Mesenchymal stem cell (in vitro differentiated cells and primary cell): Measurements from ENCODE around the gene WSCD2.

Source experiments
- DNase-seq: peaks from one replicate; pipeline ENCODE4 v3.0.0-alpha.2; 2013
- H2AFZ ChIP-seq: one replicate; pipeline ENCODE4 v1.6.1; 2013; ENCODE audit warnings: low read depth, mild to moderate bottlenecking, control low read depth, inconsistent platforms, low read length, moderate library complexity
- H2AK5ac ChIP-seq: 2 replicates; pipeline ENCODE4 v1.6.1; 2013; ENCODE audit warnings: low read length, moderate library complexity, mild to moderate bottlenecking, inconsistent platforms; ENCODE audit not compliant: severe bottlenecking
- H2BK120ac ChIP-seq: one replicate; pipeline ENCODE4 v1.6.1; 2013; ENCODE audit warnings: low read depth, mild to moderate bottlenecking, inconsistent platforms, low read length, moderate library complexity
- H2BK12ac ChIP-seq, 2 experiments: one replicate each; pipeline ENCODE4 v1.6.1; 2013; ENCODE audit warnings: inconsistent platforms in 2 of 2, low read length in 2 of 2, mild to moderate bottlenecking in 2 of 2, moderate library complexity in 2 of 2, control low read depth in 1 of 2
- H2BK15ac ChIP-seq: one replicate; pipeline ENCODE4 v1.6.1; 2013; ENCODE audit warnings: mild to moderate bottlenecking, low read depth, inconsistent platforms; ENCODE audit not compliant: poor library complexity, severe bottlenecking
- H2BK5ac ChIP-seq: 2 replicates; pipeline ENCODE4 v1.6.1; 2013; ENCODE audit warnings: low read depth, mild to moderate bottlenecking, low read length, control low read depth, inconsistent platforms; ENCODE audit not compliant: poor library complexity, severe bottlenecking
- H3K14ac ChIP-seq, 2 experiments: one replicate each; pipeline ENCODE4 v1.6.1; 2013; ENCODE audit warnings: inconsistent platforms in 2 of 2, low read length in 2 of 2, control low read depth in 1 of 2, mild to moderate bottlenecking in 1 of 2, moderate library complexity in 1 of 2
- H3K18ac ChIP-seq, 2 experiments: one replicate each; pipeline ENCODE4 v1.6.1; 2013; ENCODE audit warnings: inconsistent platforms in 2 of 2, low read length in 2 of 2, control low read depth in 1 of 2, low read depth in 1 of 2, mild to moderate bottlenecking in 1 of 2
- H3K23ac ChIP-seq, 2 experiments: one replicate each; pipeline ENCODE4 v1.6.1; 2013; ENCODE audit warnings: inconsistent platforms in 2 of 2, low read length in 2 of 2, mild to moderate bottlenecking in 2 of 2, moderate library complexity in 2 of 2, control low read depth in 1 of 2
- H3K27ac ChIP-seq: 2 replicates; pipeline ENCODE4 v1.5.1; 2013; ENCODE audit warnings: mild to moderate bottlenecking, moderate library complexity, low read length, control low read depth, inconsistent platforms; ENCODE audit not compliant: poor library complexity, severe bottlenecking
- H3K27me3 ChIP-seq, 2 experiments: 2 replicates each; pipeline versions ENCODE4 v1.6.1 to v1.7.0; 2013; ENCODE audit warnings: low read length in 2 of 2, mild to moderate bottlenecking in 2 of 2, moderate library complexity in 2 of 2, control low read depth in 1 of 2, inconsistent platforms in 1 of 2; ENCODE audit not compliant: control insufficient read depth in 1 of 2, insufficient read depth in 1 of 2
- H3K36me3 ChIP-seq, 2 experiments: 2 replicates each; pipeline versions ENCODE4 v1.6.1 to v1.7.0; 2013; ENCODE audit warnings: low read length in 2 of 2, control low read depth in 1 of 2, inconsistent platforms in 1 of 2, low read depth in 1 of 2, mild to moderate bottlenecking in 1 of 2; ENCODE audit not compliant: insufficient read depth in 2 of 2, control insufficient read depth in 1 of 2
- H3K4ac ChIP-seq, 2 experiments: one replicate each; pipeline ENCODE4 v1.6.1; 2013; ENCODE audit warnings: inconsistent platforms in 2 of 2, low read length in 2 of 2, mild to moderate bottlenecking in 2 of 2, moderate library complexity in 2 of 2, control low read depth in 1 of 2, low read depth in 1 of 2
- H3K4me1 ChIP-seq: 2 replicates; pipeline ENCODE4 v1.6.1; 2013; ENCODE audit warnings: low read depth, low read length, control low read depth; ENCODE audit not compliant: control insufficient read depth, insufficient read depth
- H3K4me2 ChIP-seq: 2 replicates; pipeline ENCODE4 v1.6.1; 2013; ENCODE audit warnings: low read length, mild to moderate bottlenecking, inconsistent platforms; ENCODE audit not compliant: poor library complexity, severe bottlenecking
- H3K4me3 ChIP-seq, 2 experiments: 2 replicates each; pipeline versions ENCODE4 v1.5.1 to v1.7.0; 2013; ENCODE audit warnings: low read length in 2 of 2, mild to moderate bottlenecking in 2 of 2, control low read depth in 1 of 2, low read depth in 1 of 2; ENCODE audit not compliant: insufficient read depth in 1 of 2
- H3K79me1 ChIP-seq: replicated peaks from 2 replicates; pipeline ENCODE4 v1.6.1; 2013; ENCODE audit warnings: mild to moderate bottlenecking, control low read depth, low read length, inconsistent platforms; ENCODE audit not compliant: poor library complexity, severe bottlenecking
- H3K9ac ChIP-seq: 2 replicates; pipeline ENCODE4 v1.7.0; 2013; ENCODE audit warnings: mild to moderate bottlenecking, low read length, moderate library complexity
- H3K9me3 ChIP-seq: 2 replicates; pipeline ENCODE4 v1.7.0; 2013; ENCODE audit warnings: mild to moderate bottlenecking, low read length; ENCODE audit not compliant: control insufficient read depth
- H4K8ac ChIP-seq: one replicate; pipeline ENCODE4 v1.6.1; 2013; ENCODE audit warnings: inconsistent platforms, mild to moderate bottlenecking, low read length, moderate library complexity
- H4K91ac ChIP-seq: one replicate; pipeline ENCODE4 v1.6.1; 2013; ENCODE audit warnings: mild to moderate bottlenecking, low read length, inconsistent platforms
- WGBS: methylation state at CpG from one replicate; pipeline ENCODE4 v1.1.7; 2013; ENCODE audit warnings: mixed read lengths; 5-methylcytosine and 5-hydroxymethylcytosine counted together

WSCD2 gene

DNA sequence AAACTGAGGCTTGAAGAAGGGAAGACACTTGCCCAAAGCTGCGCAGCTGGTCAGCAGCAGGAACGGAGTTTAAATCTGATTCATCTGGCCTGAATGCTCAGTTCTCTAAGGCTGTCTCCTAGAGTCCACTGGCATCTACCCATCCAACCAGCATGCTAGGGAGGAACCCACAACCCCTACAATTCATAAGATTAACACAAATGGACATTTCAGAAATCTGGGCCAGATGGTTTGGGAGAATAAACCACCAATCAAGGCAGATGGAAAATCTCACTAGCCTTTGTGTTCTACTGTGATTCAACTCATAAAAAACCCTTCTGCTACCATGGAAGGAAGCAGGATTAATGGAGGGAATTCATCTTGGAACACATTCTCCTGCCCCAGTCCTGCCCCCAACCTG, 67.8 kb downstream of the WSCD2 start:
- 94% methylated on average over 2 of the region's 2 CpGs for WGBS
- no peak overlapping the region for H2BK12ac ChIP-seq
- DNase-seq, result no peak
- no peak overlapping the region for H3K4me3 ChIP-seq
- no peaks in the 10 kb centered on the region for H3K36me3 ChIP-seq
- H3K9me3 ChIP-seq, result no peaks in the 10 kb centered on the region
- H2AK5ac ChIP-seq, result no peak overlapping the region
- H2AFZ ChIP-seq, result no peak overlapping the region
- H2BK120ac ChIP-seq, result no peak overlapping the region
- no peak overlapping the region for H3K27ac ChIP-seq
- H4K91ac ChIP-seq, result no peak overlapping the region
- no peak overlapping the region for H3K18ac ChIP-seq
- no peak overlapping the region for H2BK15ac ChIP-seq
- H3K23ac ChIP-seq, result no peak overlapping the region
- H3K4me1 ChIP-seq, result no peaks in the 10 kb centered on the region
- no peaks in the 10 kb centered on the region for H3K79me1 ChIP-seq
- H4K8ac ChIP-seq, result no peak overlapping the region
- H3K4me2 ChIP-seq, result no peak overlapping the region
- H3K14ac ChIP-seq, result no peak overlapping the region
- no peak overlapping the region for H3K4ac ChIP-seq
- H3K9ac ChIP-seq, result no peak overlapping the region
- H2BK5ac ChIP-seq, result no peak overlapping the region
- peaks cover 0 to 16% of the 10 kb centered on the region in 2 experiments for H3K27me3 ChIP-seq

DNA sequence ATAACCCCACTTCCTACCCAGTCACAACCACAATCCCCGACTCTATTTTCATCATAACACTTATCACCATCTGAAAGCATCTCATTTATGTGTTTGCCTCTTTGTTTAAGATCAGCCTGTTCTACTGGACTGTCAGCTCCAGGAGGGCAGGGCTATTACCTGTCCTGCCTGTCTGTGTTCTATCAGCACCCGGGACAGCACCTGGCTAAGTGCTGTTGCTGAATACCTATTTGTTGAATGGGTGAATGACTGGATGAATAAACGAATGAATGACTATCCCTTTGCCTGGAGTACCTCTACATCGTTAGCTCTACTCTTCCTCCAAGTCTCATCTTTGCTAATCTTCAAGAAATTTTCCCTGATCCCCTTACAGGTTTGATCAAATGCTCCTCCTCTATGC, 69.0 kb downstream of the WSCD2 start:
- Histone ChIP-seq H2BK5ac (no peak overlapping the region), H3K4me1 (no peaks in the 10 kb centered on the region), H3K23ac (no peak overlapping the region), H3K9me3 (no peaks in the 10 kb centered on the region), H4K91ac (no peak overlapping the region), H4K8ac (no peak overlapping the region), H3K4me2 (no peak overlapping the region), H2BK12ac (no peak overlapping the region), H3K18ac (no peak overlapping the region), H3K27ac (no peak overlapping the region), H3K4me3 (no peak overlapping the region), H2AFZ (no peak overlapping the region), H2BK15ac (no peak overlapping the region), H3K14ac (no peak overlapping the region), H3K4ac (no peak overlapping the region), H2AK5ac (no peak overlapping the region), H2BK120ac (no peak overlapping the region), H3K36me3 (no peaks in the 10 kb centered on the region), H3K79me1 (no peaks in the 10 kb centered on the region), H3K9ac (no peak overlapping the region), H3K27me3 (peaks cover 0 to 16% of the 10 kb centered on the region in 2 experiments)
- no peak for DNase-seq
- 54% methylated on average over 3 of the region's 4 CpGs for WGBS

DNA sequence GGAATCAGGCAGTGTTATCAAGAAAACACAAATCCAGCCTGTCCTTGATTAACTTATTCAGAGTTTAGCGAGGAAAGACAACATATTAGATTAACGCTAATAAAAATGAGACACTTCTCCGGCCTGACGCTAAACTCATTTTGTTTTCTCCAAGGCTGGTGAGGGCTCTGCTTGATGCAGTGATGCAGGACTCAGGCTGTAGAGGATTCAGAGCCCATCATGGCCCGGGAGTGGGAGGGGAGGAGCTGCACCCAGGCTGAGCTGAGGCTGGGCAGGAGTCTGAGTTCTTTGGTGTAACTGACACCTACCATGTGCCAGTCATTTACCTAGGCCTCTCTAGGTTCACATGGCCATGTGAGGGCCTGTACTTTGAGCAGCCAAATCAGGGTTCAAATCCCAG, 70.0 kb downstream of the WSCD2 start:
- no peak overlapping the region for H3K23ac ChIP-seq
- no peaks in the 10 kb centered on the region for H3K4me1 ChIP-seq
- H3K4me3 ChIP-seq, result no peak overlapping the region
- H3K36me3 ChIP-seq, result no peaks in the 10 kb centered on the region
- H3K4ac ChIP-seq, result no peak overlapping the region
- H3K9me3 ChIP-seq, result peaks cover 8% of the 10 kb centered on the region
- no peak overlapping the region for H3K14ac ChIP-seq
- no peak overlapping the region for H2BK12ac ChIP-seq
- no peak overlapping the region for H4K8ac ChIP-seq
- H3K18ac ChIP-seq, result no peak overlapping the region
- no peak overlapping the region for H3K27ac ChIP-seq
- H2BK15ac ChIP-seq, result no peak overlapping the region
- no peak overlapping the region for H4K91ac ChIP-seq
- no peak overlapping the region for H2AK5ac ChIP-seq
- H2BK120ac ChIP-seq, result no peak overlapping the region
- H3K79me1 ChIP-seq, result no peaks in the 10 kb centered on the region
- H3K9ac ChIP-seq, result no peak overlapping the region
- H3K27me3 ChIP-seq, result peaks cover 0 to 16% of the 10 kb centered on the region in 2 experiments
- no peak overlapping the region for H2AFZ ChIP-seq
- 82% methylated on average over 5 of the region's 5 CpGs for WGBS
- no peak overlapping the region for H3K4me2 ChIP-seq
- H2BK5ac ChIP-seq, result no peak overlapping the region
- no peak for DNase-seq

DNA sequence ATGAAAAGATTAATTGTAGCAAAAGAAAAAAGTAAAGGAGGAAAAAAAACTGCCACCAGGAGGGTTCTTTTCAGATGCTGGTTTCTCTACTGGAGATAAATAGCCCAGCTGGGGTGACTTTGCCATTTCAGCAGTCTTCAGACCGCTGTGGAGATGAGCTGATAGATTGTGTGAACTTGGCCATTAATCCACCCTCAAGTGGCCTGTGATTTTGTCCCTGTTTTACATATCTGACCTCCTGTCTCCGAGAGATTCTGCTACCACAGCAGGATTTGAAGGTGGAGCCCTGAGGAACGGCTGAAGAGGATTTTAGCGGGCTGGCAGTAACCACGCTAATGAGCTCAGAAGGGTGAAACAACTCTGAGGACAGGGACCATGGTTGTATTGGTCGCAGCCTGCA, 72.7 kb downstream of the WSCD2 start:
- H3K4me2 ChIP-seq, result no peak overlapping the region
- no peak overlapping the region for H3K18ac ChIP-seq
- no peak overlapping the region for H3K9ac ChIP-seq

More for the DNA sequence above, 72.7 kb downstream of the WSCD2 start:
- H2AFZ ChIP-seq, result no peak overlapping the region
- H3K4ac ChIP-seq, result no peak overlapping the region
- H3K27ac ChIP-seq, result no peak overlapping the region
- no peak overlapping the region for H3K4me3 ChIP-seq
- H2AK5ac ChIP-seq, result no peak overlapping the region
- peaks cover 1% of the 10 kb centered on the region for H3K4me1 ChIP-seq
- no peak overlapping the region for H2BK5ac ChIP-seq
- H4K8ac ChIP-seq, result no peak overlapping the region
- H3K36me3 ChIP-seq, result no peaks in the 10 kb centered on the region
- H3K79me1 ChIP-seq, result no peaks in the 10 kb centered on the region
- H3K9me3 ChIP-seq, result peaks cover 8% of the 10 kb centered on the region
- 52% methylated on average over 6 of the region's 6 CpGs for WGBS
- H2BK120ac ChIP-seq, result no peak overlapping the region
- no peak overlapping the region for H3K14ac ChIP-seq
- no peak overlapping the region for H2BK15ac ChIP-seq
- H4K91ac ChIP-seq, result no peak overlapping the region
- DNase-seq, result no peak
- H3K23ac ChIP-seq, result no peak overlapping the region
- no peak overlapping the region for H2BK12ac ChIP-seq
- peaks cover 0 to 7% of the 10 kb centered on the region in 2 experiments for H3K27me3 ChIP-seq
